Endothelial cell of umbilical vein (primary cell): ENCODE measurements around the gene SNX30. TPM values are rescaled to one million over a fixed set of nuclear protein-coding genes. Genes with fewer than 3 reads are reported as not detected.

ENCODE experiments used
- BruUV-seq: library from RNA; stranded (reverse); fragments of 400-500 nt; replicated peaks from 2 replicates; lab custom pipeline; 2021; lab: Mats Ljungman, UMichigan
- CTCF ChIA-PET: fragments of 300-600, 350-600 bp; sonication (Branson Sonifier 250); formaldehyde crosslinking; loops from one replicate; lab custom pipeline; 2021; ENCODE audit warnings: antibody characterized with exemption, inconsistent platforms; lab: Charles Lee
- POLR2A ChIA-PET: fragments of 300-600, 350-600 bp; sonication (Branson Sonifier 250); formaldehyde crosslinking; loops from one replicate; lab custom pipeline; 2021; ENCODE audit warnings: antibody characterized with exemption, inconsistent platforms; lab: Charles Lee
- DNase-seq: peaks from one replicate; pipeline ENCODE4 v3.0.0-alpha.2; 2011; ENCODE audit warnings: low read depth, low spot score
- FAIRE-seq: peaks from 2 replicates; lab custom pipeline; 2011; peaks lifted over from hg19 to GRCh38; lab: Jason Lieb, UNC
- H2AFZ ChIP-seq: 2 replicates; pipeline ENCODE4 v1.6.0; 2012; ENCODE audit warnings: low read depth, low read length, control low read depth, inconsistent platforms
- H3K27ac ChIP-seq: 2 replicates; pipeline ENCODE4 v1.5.1; 2011; ENCODE audit warnings: low read depth, mild to moderate bottlenecking, control low read depth, low read length, moderate library complexity; ENCODE audit not compliant: insufficient read depth
- H3K27me3 ChIP-seq, 2 experiments: 2 replicates each; pipeline versions ENCODE4 v1.6.0 to v1.6.1; 2011; ENCODE audit warnings: low read length in 2 of 2, mixed read lengths in 1 of 2; ENCODE audit not compliant: control insufficient read depth in 2 of 2, insufficient read depth in 2 of 2
- H3K36me3 ChIP-seq, 2 experiments: 2 replicates in 1 of 2; 3 replicates in 1 of 2; pipeline ENCODE4 v1.5.1; 2011; ENCODE audit warnings: low read length in 2 of 2, mild to moderate bottlenecking in 1 of 2, moderate library complexity in 1 of 2; ENCODE audit not compliant: control insufficient read depth in 2 of 2, insufficient read depth in 2 of 2; ENCODE audit errors: extremely low read depth in 1 of 2
- H3K4me1 ChIP-seq: 3 replicates; pipeline ENCODE4 v1.5.1; 2011; ENCODE audit warnings: mild to moderate bottlenecking, low read length; ENCODE audit not compliant: control insufficient read depth, insufficient read depth; ENCODE audit errors: extremely low read depth
- H3K4me2 ChIP-seq: 2 replicates; pipeline ENCODE4 v1.6.1; 2011; ENCODE audit warnings: low read length, control low read depth, mixed read lengths; ENCODE audit not compliant: insufficient read depth
- H3K4me3 ChIP-seq, 3 experiments: fragments of 200-600 bp in 1 of 3; sonication (generic), shearing (Covaris generic) in 1 of 3; replicated peaks in 1 of 3; 2 replicates each; pipeline ENCODE4 v1.5.1; 2011 to 2016; ENCODE audit warnings: control low read depth in 3 of 3, low read length in 3 of 3, mild to moderate bottlenecking in 2 of 3, inconsistent platforms in 1 of 3, low read depth in 1 of 3, moderate library complexity in 1 of 3; ENCODE audit not compliant: insufficient read depth in 1 of 3
- H3K79me2 ChIP-seq: 2 replicates; pipeline ENCODE4 v1.6.0; 2012; ENCODE audit warnings: low read length, inconsistent platforms; ENCODE audit not compliant: control insufficient read depth, insufficient read depth
- H3K9ac ChIP-seq: replicated peaks from 2 replicates; pipeline ENCODE3; 2011; ENCODE audit warnings: low read length, control low read depth; ENCODE audit not compliant: insufficient read depth; ENCODE audit errors: extremely low read depth
- H3K9me1 ChIP-seq: replicated peaks from 3 replicates; pipeline ENCODE4 v1.6.0; 2011; ENCODE audit warnings: mild to moderate bottlenecking, low read length; ENCODE audit not compliant: control insufficient read depth, insufficient read depth; ENCODE audit errors: extremely low read depth
- H3K9me3 ChIP-seq: replicated peaks from 2 replicates; pipeline ENCODE4 v1.5.1; 2012; ENCODE audit warnings: low read length, inconsistent platforms; ENCODE audit not compliant: control insufficient read depth, insufficient read depth
- H4K20me1 ChIP-seq: replicated peaks from 2 replicates; pipeline ENCODE3; 2011; ENCODE audit warnings: mild to moderate bottlenecking, low read length; ENCODE audit not compliant: control insufficient read depth, insufficient read depth; ENCODE audit errors: extremely low read depth
- CTCF ChIP-seq, 2 donors: IDR thresholded peaks; 1 replicate in 1 of 2; 2 replicates in 1 of 2; pipeline ENCODE4 v1.5.1; 2011; ENCODE audit warnings: low read length in 2 of 2, mild to moderate bottlenecking in 2 of 2, moderate library complexity in 2 of 2, control low read depth in 1 of 2, inconsistent platforms in 1 of 2, low read depth in 1 of 2; ENCODE audit not compliant: insufficient read depth in 1 of 2; ENCODE audit errors: extremely low read depth in 1 of 2
- EZH2 ChIP-seq: IDR thresholded peaks from 2 replicates; pipeline ENCODE4 v1.6.1; 2012; ENCODE audit warnings: borderline replicate concordance, low read depth, mild to moderate bottlenecking, moderate library complexity, low read length, inconsistent platforms; ENCODE audit not compliant: severe bottlenecking
- FOS ChIP-seq: IDR thresholded peaks from 2 replicates; pipeline ENCODE4 v1.6.1; 2011; ENCODE audit warnings: mild to moderate bottlenecking, low read length, moderate library complexity, borderline replicate concordance; ENCODE audit not compliant: insufficient read depth
- GATA2 ChIP-seq: IDR thresholded peaks from 2 replicates; pipeline ENCODE4 v1.7.0; 2011; ENCODE audit warnings: low read depth, mild to moderate bottlenecking, moderate library complexity, mixed read lengths, low read length; ENCODE audit not compliant: insufficient read length, insufficient read depth
- JUN ChIP-seq: IDR thresholded peaks from 2 replicates; pipeline ENCODE4 v1.6.1; 2011; ENCODE audit warnings: borderline replicate concordance, low read depth; ENCODE audit not compliant: insufficient read length, insufficient read depth
- MAX ChIP-seq: IDR thresholded peaks from 2 replicates; pipeline ENCODE4 v1.6.1; 2011; ENCODE audit not compliant: insufficient read depth, insufficient read length
- MYC ChIP-seq: IDR thresholded peaks from one replicate; pipeline ENCODE4 v1.6.1; 2011; ENCODE audit warnings: mild to moderate bottlenecking, low read depth, low read length
- POLR2A ChIP-seq: IDR thresholded peaks from 2 replicates; pipeline ENCODE4 v1.6.1; 2012; ENCODE audit warnings: low read depth, mild to moderate bottlenecking, control low read depth, low read length
- POLR2AphosphoS5 ChIP-seq: IDR thresholded peaks from 2 replicates; pipeline ENCODE4 v1.6.1; 2012; ENCODE audit warnings: low read depth, mild to moderate bottlenecking, control low read depth, low read length, moderate library complexity; ENCODE audit not compliant: insufficient read depth
- dilution Hi-C: fragments of 300-500 bp; cut with MboI; formaldehyde crosslinking; loops from one replicate; pipeline ENCODE4 v1.15.0; 2019; ENCODE audit warnings: low sequenced_read_pairs; ENCODE audit not compliant: extremely low pct_ligation_motif_present
- intact Hi-C: fragments of 100-400 bp; cut with micrococcal nuclease; formaldehyde crosslinking; loops from one replicate; pipeline ENCODE4 v1.10.0; 2022
- polyA plus RNA-seq, 4 experiments: library from polyadenylated mRNA; depleted of rRNA in 3 of 4; stranded (reverse) in 3 of 4; unstranded in 1 of 4; fragments of >200 nt; gene quantifications; 2 replicates each; pipeline versions ENCODE4 v1.2.1 to v1.2.3, GENCODE V29; 2011 to 2012; ENCODE audit warnings: missing spikeins in 1 of 4
- total RNA-seq: library from RNA; stranded (reverse); gene quantifications from 2 replicates; pipeline ENCODE4 v1.2.3, GENCODE V29; 2021

Gene SNX30
- total and polyA plus RNA-seq, 2 donors (not counting 3 experiments of a cell fraction or from before 2014, with no cell fraction given) = 2.8 to 6.3 TPM

GRCh38 chr9:112744177-112744576 lies 6.4 kb upstream of the SNX30 start:
- H3K9me3 ChIP-seq = no peaks in the 10 kb centered on the region
- no peaks in the 10 kb centered on the region for H3K79me2 ChIP-seq
- no peak overlapping the region for H3K9ac ChIP-seq
- H3K27ac ChIP-seq = no peak overlapping the region
- dilution Hi-C loops (no loop called here), intact Hi-C loops (no loop called here)
- no peaks in the 10 kb centered on the region for H3K36me3 ChIP-seq
- FAIRE-seq (no peak), DNase-seq (no peak)
- ChIA-PET POLR2A (no interaction called here), CTCF (interaction anchor here (1.3 kb wide), 1 partner anchor 12 kb away, joined by 3 read pairs; no protein-coding TSS in a partner anchor)
- no peaks in the 10 kb centered on the region for H4K20me1 ChIP-seq
- H2AFZ ChIP-seq = no peak overlapping the region
- BruUV-seq = no TSS peak
- no peak overlapping the region for H3K4me2 ChIP-seq
- H3K4me1 ChIP-seq = no peaks in the 10 kb centered on the region
- TF ChIP-seq EZH2 (no peak), MAX (no peak), FOS (no peak), POLR2AphosphoS5 (no peak), MYC (no peak)
- H3K4me3 ChIP-seq = no peak overlapping the region
- H3K27me3 ChIP-seq = no peaks in the 10 kb centered on the region
- no peaks in the 10 kb centered on the region for H3K9me1 ChIP-seq

GRCh38 chr9:112747094-112747493 lies 3.5 kb upstream of the SNX30 start:
- no peak overlapping the region for H3K27ac ChIP-seq
- TF ChIP-seq GATA2 (no peak), POLR2A (no peak), MAX (no peak), EZH2 (no peak), MYC (no peak), CTCF (IDR thresholded peaks at IDR 0.05; ENCODE audit: extremely low read depth in 1 of 2, insufficient read depth in 1 of 2, low read depth in 1 of 2, low read length in 2 of 2) (no peak), FOS (no peak), POLR2AphosphoS5 (no peak), JUN (no peak)
- H3K9me3 ChIP-seq = no peaks in the 10 kb centered on the region
- H4K20me1 ChIP-seq = no peaks in the 10 kb centered on the region
- ChIA-PET POLR2A (no interaction called here), CTCF (interaction anchor here (0.7 to 1.7 kb wide), 4 partner anchors 9 to 249 kb away, joined by 3 to 5 read pairs (median 3); partner anchors contain the start of gene INIP)
- dilution Hi-C loops = no loop called here
- H3K4me3 ChIP-seq = no peak overlapping the region
- H3K4me2 ChIP-seq = no peak overlapping the region
- H3K36me3 ChIP-seq = no peaks in the 10 kb centered on the region
- H3K9me1 ChIP-seq = no peaks in the 10 kb centered on the region
- peaks cover 9% of the 10 kb centered on the region for H3K4me1 ChIP-seq
- DNase-seq = no peak
- H3K27me3 ChIP-seq = no peaks in the 10 kb centered on the region
- H3K9ac ChIP-seq = no peak overlapping the region
- no peaks in the 10 kb centered on the region for H3K79me2 ChIP-seq
- intact Hi-C loops = no loop called here
- no TSS peak for BruUV-seq
- no peak for FAIRE-seq
- no peak overlapping the region for H2AFZ ChIP-seq
